MM.1S (cell line): Measurements from ENCODE around the gene C12orf75.

Experiments
- EZH2 ChIP-seq: fragments of 300-600 bp; sonication (generic); optimal IDR thresholded peaks from 2 replicates; pipeline ENCODE3; 2017; ENCODE audit warnings: low read depth, mild to moderate bottlenecking, antibody characterized with exemption, low read length, mixed read lengths
- TF ChIP-seq, protein P1 (sequence below): fragments of 300-600 bp; sonication (generic); IDR thresholded peaks from 2 replicates; pipeline ENCODE4 v1.5.1; 2016; ENCODE audit warnings: antibody characterized with exemption, low read length, mixed read lengths

DNA sequence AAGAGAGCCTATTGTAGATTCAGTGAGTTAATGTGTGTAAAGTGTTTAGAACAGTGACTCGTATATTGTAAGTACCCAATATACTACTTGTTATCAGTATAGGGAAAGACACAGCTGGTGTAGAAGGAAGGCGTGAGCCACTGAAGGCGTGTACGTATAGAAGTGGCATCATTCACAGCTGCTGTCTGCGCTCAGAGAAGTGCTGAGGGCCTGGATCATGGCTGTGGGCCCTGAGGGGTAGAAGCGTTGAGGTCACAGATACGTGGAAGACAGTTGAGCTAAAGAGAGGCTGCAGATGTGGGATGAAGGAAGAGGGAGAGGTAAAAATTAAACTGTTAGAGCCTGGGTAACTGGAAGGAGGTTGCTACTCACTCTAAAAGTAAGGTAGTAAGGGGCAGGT, 5.9 kb downstream of the C12orf75 start:
- no peak for TF ChIP-seq EZH2
- TF ChIP-seq, protein P1, sequence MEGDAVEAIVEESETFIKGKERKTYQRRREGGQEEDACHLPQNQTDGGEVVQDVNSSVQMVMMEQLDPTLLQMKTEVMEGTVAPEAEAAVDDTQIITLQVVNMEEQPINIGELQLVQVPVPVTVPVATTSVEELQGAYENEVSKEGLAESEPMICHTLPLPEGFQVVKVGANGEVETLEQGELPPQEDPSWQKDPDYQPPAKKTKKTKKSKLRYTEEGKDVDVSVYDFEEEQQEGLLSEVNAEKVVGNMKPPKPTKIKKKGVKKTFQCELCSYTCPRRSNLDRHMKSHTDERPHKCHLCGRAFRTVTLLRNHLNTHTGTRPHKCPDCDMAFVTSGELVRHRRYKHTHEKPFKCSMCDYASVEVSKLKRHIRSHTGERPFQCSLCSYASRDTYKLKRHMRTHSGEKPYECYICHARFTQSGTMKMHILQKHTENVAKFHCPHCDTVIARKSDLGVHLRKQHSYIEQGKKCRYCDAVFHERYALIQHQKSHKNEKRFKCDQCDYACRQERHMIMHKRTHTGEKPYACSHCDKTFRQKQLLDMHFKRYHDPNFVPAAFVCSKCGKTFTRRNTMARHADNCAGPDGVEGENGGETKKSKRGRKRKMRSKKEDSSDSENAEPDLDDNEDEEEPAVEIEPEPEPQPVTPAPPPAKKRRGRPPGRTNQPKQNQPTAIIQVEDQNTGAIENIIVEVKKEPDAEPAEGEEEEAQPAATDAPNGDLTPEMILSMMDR = no peak
